ENCODE measurements around the gene PHKG2. TPM values are rescaled to one million over a fixed set of nuclear protein-coding genes. Genes with fewer than 3 reads are reported as not detected.

The PHKG2 gene
- total RNA-seq, 1 donor from 2014 or later = 23.6 TPM

DNA sequence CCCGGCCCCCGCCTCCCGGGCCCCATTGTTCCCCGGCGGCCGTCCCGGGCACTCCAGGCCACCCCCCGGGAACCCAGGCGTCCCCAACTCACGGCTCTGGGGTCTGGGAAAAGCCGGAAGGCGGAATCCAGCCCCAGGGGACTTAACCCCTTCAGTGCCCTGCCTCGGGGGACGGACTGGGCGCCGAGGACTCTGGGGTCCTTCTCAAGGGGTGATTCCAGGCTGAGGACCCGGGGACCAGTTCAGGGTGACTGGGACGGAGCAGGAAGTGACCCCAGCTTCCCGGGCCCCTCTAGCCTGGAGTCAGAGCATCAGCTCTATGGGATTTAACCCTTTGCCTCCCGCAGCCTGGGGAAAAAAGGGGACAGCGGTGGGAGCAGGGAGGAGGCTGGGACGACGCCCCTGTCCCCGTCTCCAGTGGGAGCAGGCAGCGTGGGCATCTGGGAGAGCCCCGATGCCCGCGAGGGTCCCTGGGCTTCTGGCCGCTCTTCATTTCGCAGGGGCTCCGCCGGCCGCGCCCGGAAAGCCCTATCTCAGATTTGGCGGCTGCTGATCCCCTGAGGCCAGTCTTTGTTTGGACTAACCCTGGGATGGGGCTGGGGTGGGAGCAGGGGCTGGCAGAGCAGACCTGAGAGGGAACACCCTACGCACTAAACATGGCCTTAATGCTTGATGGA, 38.8 kb downstream of the PHKG2 start, which contains the start of gene ZNF629:
TSS of gene ZNF629 (minus strand) at position 270 of the 677 bp plus-strand sequence. CDS start 2,723 bp downstream, outside the sequence.
- Histone ChIP-seq H3K27me3 (ENCODE audit: control insufficient read depth, insufficient read depth, low read length) (no peaks in the 10 kb centered on the region), H3K4me3 (ENCODE audit: low read depth, low read length) (peak within 1 kb of the TSS; percentile 99), H3K36me3 (ENCODE audit: control insufficient read depth, insufficient read depth, low read length) (no peaks in the 10 kb centered on the region)
- DNase-seq (ENCODE audit: low read depth) = no peak
- TF ChIP-seq, protein P1, sequence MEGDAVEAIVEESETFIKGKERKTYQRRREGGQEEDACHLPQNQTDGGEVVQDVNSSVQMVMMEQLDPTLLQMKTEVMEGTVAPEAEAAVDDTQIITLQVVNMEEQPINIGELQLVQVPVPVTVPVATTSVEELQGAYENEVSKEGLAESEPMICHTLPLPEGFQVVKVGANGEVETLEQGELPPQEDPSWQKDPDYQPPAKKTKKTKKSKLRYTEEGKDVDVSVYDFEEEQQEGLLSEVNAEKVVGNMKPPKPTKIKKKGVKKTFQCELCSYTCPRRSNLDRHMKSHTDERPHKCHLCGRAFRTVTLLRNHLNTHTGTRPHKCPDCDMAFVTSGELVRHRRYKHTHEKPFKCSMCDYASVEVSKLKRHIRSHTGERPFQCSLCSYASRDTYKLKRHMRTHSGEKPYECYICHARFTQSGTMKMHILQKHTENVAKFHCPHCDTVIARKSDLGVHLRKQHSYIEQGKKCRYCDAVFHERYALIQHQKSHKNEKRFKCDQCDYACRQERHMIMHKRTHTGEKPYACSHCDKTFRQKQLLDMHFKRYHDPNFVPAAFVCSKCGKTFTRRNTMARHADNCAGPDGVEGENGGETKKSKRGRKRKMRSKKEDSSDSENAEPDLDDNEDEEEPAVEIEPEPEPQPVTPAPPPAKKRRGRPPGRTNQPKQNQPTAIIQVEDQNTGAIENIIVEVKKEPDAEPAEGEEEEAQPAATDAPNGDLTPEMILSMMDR (IDR thresholded peaks at IDR 0.05; ENCODE audit: insufficient read depth, low read length, poor library complexity, severe bottlenecking) = no peak

DNA sequence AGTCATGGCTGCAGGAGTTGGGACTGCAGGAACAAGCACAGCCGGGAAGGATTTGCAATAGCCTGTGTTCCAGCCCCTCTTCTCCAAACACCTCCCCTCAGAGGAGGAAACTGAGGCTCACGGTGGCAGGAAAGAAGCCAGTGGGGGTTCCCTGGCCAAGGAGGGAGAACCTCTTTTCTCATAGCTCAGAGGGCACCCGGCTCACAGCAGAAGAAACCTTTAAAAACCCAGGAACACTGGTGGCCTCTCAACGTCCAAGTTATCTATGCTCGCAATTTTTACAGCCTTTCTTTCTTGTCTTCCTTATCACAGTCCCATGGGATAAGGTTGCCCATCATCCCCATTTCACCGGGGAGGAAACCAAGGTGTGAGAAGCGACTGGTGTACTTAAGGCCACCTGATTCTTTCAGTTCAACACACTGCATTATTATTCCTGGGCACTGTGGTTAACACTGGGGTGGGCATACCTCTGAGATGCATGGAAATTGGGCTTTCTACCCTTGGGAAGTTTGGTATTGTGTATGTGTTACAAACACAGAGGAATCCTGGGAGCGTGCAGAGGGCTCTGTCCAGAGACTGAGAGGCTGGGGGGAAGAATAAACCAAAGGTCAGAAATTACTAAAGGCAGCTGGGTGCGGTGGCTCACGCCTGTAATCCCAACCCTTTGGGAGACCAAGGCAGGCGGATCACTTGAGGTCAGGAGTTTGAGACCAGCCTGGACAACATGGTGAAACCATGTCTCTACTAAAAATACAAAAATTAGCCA, 39.6 kb downstream of the PHKG2 start:
- Histone ChIP-seq H3K27me3 (ENCODE audit: control insufficient read depth, insufficient read depth, low read length) (peaks cover 1% of the 10 kb centered on the region), H3K36me3 (ENCODE audit: control insufficient read depth, insufficient read depth, low read length) (no peaks in the 10 kb centered on the region), H3K4me3 (ENCODE audit: low read depth, low read length) (peak overlapping the region; percentile 99)
- TF ChIP-seq, protein P1 (IDR thresholded peaks at IDR 0.05; ENCODE audit: insufficient read depth, low read length, poor library complexity, severe bottlenecking) = no peak
- DNase-seq (ENCODE audit: low read depth) = no peak

DNA sequence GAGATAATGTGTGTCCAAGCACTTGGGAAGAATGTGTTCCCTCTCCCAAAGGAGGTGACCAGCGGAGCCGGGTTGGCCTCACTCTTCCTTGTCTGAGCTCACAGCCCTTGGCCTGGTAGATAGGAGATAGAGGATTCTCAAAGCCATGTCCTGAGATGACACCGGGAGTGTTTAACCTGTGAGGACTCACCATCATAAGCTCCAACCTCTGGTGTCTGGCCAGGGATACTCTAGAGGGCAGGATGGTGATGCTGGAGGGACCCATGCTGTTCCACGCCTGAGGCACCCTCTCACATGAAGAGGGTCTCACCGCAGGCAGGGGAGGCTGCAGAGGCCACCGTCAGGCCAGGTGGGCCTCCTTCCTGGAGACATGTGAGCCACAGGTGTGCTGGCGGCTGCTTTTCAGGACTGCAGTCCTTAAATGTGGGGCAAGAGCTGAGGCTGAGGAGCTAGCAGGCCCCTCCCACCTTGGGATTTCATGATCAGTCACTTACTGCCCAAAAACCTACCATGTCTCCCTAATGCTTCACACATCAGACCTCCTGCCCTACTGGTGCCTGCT, 45.4 kb downstream of the PHKG2 start:
- DNase-seq (ENCODE audit: low read depth) = no peak
- peaks cover 4% of the 10 kb centered on the region for H3K27me3 ChIP-seq (ENCODE audit: control insufficient read depth, insufficient read depth, low read length)
- no peak overlapping the region for H3K4me3 ChIP-seq (ENCODE audit: low read depth, low read length)
- no peaks in the 10 kb centered on the region for H3K36me3 ChIP-seq (ENCODE audit: control insufficient read depth, insufficient read depth, low read length)
- TF ChIP-seq, protein P1 (IDR thresholded peaks at IDR 0.05; ENCODE audit: insufficient read depth, low read length, poor library complexity, severe bottlenecking) = no peak

DNA sequence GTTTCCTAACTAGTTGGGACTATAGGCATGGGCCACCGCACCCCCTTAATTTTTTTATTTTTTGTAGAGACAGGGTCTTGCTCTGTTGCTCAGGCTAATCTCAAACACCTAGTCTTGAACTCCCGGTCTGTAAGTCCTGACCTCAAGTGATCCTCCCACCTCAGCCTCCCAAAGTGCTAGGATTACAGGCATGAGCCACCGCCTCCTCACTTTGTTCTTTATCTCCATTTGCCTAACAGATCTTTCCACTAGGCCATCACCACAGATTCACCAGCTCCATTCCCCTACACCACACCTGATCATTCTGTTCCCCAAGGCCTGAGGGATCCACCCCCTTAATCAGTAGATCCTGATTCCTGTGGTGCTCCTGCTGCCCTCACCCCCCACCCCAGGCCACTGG, 46.4 kb downstream of the PHKG2 start:
- Histone ChIP-seq H3K4me3 (ENCODE audit: low read depth, low read length) (no peak overlapping the region), H3K27me3 (ENCODE audit: control insufficient read depth, insufficient read depth, low read length) (peaks cover 4% of the 10 kb centered on the region), H3K36me3 (ENCODE audit: control insufficient read depth, insufficient read depth, low read length) (no peaks in the 10 kb centered on the region)
- TF ChIP-seq, protein P1 (IDR thresholded peaks at IDR 0.05; ENCODE audit: insufficient read depth, low read length, poor library complexity, severe bottlenecking) = no peak
- no peak for DNase-seq (ENCODE audit: low read depth)

DNA sequence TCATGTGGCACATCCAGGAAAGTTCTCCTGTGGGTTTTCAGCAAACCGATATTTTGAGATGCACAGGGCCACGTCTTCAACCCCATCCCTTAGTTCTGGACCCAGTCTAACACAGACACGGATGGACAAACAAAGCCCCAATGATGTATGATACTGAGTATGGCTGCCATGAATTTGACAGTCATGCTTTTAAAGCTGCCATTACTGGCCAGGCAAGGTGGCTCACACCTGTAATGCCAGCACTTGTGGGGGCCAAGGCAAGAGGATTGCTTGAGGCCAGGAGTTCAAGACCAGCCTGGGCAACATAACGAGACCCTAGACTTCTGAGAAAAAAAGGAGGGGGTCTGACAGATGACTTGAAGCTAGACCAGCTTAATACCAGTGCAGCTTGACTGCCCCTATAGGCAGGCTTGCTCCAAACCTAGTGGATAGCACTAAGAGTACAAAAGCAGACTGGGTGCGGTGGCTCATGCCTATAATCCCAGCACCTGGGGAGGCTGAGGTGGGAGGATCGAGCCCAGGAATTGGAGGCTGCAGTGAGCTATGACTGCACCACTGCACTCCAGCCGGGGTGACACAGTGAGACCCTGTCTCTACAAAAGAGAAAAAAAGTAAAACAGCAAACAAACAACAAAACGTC, 49.6 kb downstream of the PHKG2 start:
- H3K36me3 ChIP-seq (ENCODE audit: control insufficient read depth, insufficient read depth, low read length) = no peaks in the 10 kb centered on the region
- no peak for DNase-seq (ENCODE audit: low read depth)
- TF ChIP-seq, protein P1 (IDR thresholded peaks at IDR 0.05; ENCODE audit: insufficient read depth, low read length, poor library complexity, severe bottlenecking) = peak; percentile 8
- peaks cover 3% of the 10 kb centered on the region for H3K27me3 ChIP-seq (ENCODE audit: control insufficient read depth, insufficient read depth, low read length)
- no peak overlapping the region for H3K4me3 ChIP-seq (ENCODE audit: low read depth, low read length)

Other genes starting within 250 kb of the PHKG2 start
- gene ZNF768, start 221.9 kb upstream of the PHKG2 start, total RNA-seq = 50.9 and 59.5 TPM in 2 replicates
- 9.9 and 12.5 TPM in 2 replicates for gene ZNF747, start 213.6 kb upstream of the PHKG2 start, total RNA-seq
- gene ZNF764, start 190.1 kb upstream of the PHKG2 start, total RNA-seq = 8.5 and 9.2 TPM in 2 replicates
- 9.2 and 16.6 TPM in 2 replicates for gene ZNF688, start 176.7 kb upstream of the PHKG2 start, total RNA-seq
- gene ZNF785, start 162.7 kb upstream of the PHKG2 start, total RNA-seq = 8.8 and 9.7 TPM in 2 replicates
- 12.3 and 13.8 TPM in 2 replicates for gene ZNF689, start 138.0 kb upstream of the PHKG2 start, total RNA-seq
- 22.6 and 24.3 TPM in 2 replicates for gene PRR14, start 97.5 kb upstream of the PHKG2 start, total RNA-seq
- 47.2 and 51.5 TPM in 2 replicates for gene FBRS, start 90.0 kb upstream of the PHKG2 start, total RNA-seq
- 15.5 and 18.1 TPM in 2 replicates for gene SRCAP, start 49.3 kb upstream of the PHKG2 start, total RNA-seq
- gene CFAP119, start 13.6 kb downstream of the PHKG2 start, total RNA-seq = 1.6 and 5.7 TPM in 2 replicates
- 101 and 130 TPM in 2 replicates for gene RNF40, start 13.9 kb downstream of the PHKG2 start, total RNA-seq
- 22.8 and 23.9 TPM in 2 replicates for gene ZNF629, start 38.8 kb downstream of the PHKG2 start, total RNA-seq
- gene BCL7C, start 145.7 kb downstream of the PHKG2 start, total RNA-seq = 43.1 and 46.3 TPM in 2 replicates
- gene CTF1, start 148.2 kb downstream of the PHKG2 start, total RNA-seq = 1.4 and 2.1 TPM in 2 replicates
- gene FBXL19, start 175.1 kb downstream of the PHKG2 start, total RNA-seq = 36.4 and 37.9 TPM in 2 replicates
- gene ORAI3, start 200.6 kb downstream of the PHKG2 start, total RNA-seq = 35.3 and 37.9 TPM in 2 replicates
- 7.2 TPM in 2 replicates for gene SETD1A, start 209.3 kb downstream of the PHKG2 start, total RNA-seq
- gene HSD3B7, start 236.8 kb downstream of the PHKG2 start, total RNA-seq = 11.5 and 13.8 TPM in 2 replicates